GM13977 (cell line): Measurements from ENCODE around the gene ILK.

Experiments used
- DNase-seq: peaks from one replicate; pipeline ENCODE4 v3.0.0; 2012; ENCODE audit warnings: low spot score
- CTCF ChIP-seq: IDR thresholded peaks from 2 replicates; pipeline ENCODE4 v1.5.1; 2012; ENCODE audit warnings: mild to moderate bottlenecking, control low read depth; ENCODE audit not compliant: insufficient read depth; ENCODE audit errors: extremely low read depth, missing control alignments
- in situ Hi-C: fragments of 300-500 bp; cut with MboI; formaldehyde crosslinking; loops from one replicate; pipeline ENCODE4 v1.12.0; 2022; ENCODE audit warnings: low sequenced_read_pairs, low pct_unique_long_range_greater_than_20kb, mixed read lengths, inconsistent platforms; ENCODE audit not compliant: unreplicated experiment

Gene ILK

GRCh38 chr11:6631361-6631890 is 27.9 kb downstream of the ILK start:
- DNase-seq, result no peak
- TF ChIP-seq CTCF, result no peak
- in situ Hi-C loops, result no loop called here

GRCh38 chr11:6632116-6633073 is 28.8 kb downstream of the ILK start:
- DNase-seq, result no peak
- in situ Hi-C loops, result no loop called here
- no peak for TF ChIP-seq CTCF

DNA sequence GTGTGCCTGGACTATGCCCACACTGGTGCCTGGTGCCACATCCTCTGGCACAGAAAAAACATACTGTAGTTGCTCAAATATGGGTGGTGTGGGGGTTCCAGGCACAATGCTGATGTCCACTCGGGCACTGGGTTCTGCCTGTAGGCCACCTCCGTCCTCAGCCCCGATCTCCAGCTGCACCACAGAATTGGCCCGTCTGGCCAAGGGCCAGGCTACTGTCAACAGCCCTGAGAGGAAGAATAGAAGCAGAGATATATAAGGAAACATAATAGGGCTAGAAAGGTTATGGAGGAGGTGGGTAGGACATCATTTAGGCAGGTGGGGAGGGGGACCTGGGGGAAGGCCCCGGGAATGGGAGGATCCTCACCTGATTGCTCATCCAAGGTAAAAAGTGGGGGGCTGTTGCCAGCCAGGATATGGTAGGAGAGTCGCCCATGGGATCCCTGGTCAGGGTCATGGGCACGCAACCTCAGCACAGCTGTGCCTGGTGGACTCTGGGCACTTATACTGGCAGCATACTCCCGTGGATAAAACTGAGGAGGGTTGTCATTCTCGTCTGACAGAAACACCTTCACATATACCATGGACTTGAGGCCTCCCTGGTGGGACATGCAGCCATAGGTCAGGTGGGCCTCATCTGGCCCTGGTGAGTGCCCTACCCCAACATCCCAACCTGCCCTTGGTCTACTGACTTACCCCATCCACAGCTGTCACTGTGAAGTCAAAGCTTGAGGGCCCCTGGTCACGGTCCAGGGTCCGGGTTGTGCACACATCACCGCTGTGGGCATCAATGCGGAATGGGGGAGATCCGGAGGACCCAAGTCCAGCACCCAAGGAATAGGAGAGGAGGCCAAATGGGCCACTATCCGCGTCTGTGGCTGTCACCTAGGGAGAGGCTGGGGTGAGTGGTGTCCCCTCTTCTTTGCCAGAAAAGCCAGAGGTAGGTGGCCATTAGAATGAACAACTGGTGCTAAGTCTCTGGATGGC is 30.1 kb downstream of the ILK start:
- in situ Hi-C loops, result no loop called here
- TF ChIP-seq CTCF, result no peak
- no peak for DNase-seq

- in situ Hi-C loops, result no loop called here
- DNase-seq, result no peak
- no peak for TF ChIP-seq CTCF
These were observed 31.0 kb downstream of the ILK start for GRCh38 chr11:6634534-6634933.

DNA sequence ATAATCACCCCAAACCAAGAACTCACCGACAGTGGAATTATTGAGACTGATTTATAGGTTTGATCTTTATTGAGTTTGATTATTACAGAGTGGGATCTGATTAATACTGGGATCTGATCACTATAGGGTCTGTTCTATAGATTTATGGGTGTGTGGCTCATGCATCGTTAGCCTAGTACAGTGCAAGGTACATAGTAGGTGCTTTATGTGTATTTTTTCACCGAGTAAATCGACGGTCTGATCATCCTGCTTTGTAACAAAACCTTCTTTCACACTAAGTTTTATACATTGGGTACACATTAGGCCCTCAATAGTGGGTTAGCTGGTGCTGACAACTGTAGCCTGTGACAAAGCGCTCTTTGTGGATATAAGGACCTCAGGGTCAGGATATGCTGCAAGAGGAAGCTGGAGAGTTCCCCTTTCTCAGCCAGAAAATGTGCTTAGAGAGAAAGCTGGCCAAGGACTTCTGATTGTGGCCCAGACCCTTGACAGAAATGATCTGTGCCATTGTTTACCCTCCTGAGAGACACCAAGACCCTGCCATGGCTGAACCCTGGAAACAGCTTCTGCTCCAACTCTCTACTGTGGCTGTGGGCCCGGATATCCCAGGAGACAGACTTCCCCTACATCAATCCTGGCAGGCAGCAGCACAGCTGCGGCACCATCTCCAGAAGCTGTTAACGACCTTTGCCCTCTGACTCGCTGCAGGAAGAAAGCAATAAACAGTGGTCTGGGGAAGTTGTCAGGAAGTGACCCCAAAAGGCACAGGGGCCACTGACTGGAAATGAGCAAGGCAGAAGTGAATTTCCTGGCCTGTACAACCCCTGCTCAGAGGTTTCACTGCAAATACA is 31.7 kb downstream of the ILK start:
- no peak for DNase-seq
- in situ Hi-C loops, result no loop called here
- TF ChIP-seq CTCF, result no peak
